SK-N-SH (cell line): ENCODE measurements around the gene KLHL18. TPM values are rescaled to one million over a fixed set of nuclear protein-coding genes. Genes with fewer than 3 reads are reported as not detected.
"Not testable (repeated sequence)": the region's sequence is repeated elsewhere in the genome, so short reads cannot be mapped to it uniquely, and the experiment has no call there.

Source experiments
- CTCF ChIA-PET: fragments of 300-600, 350-600 bp; formaldehyde crosslinking; extraction: SDS; loops from one replicate; lab custom pipeline; 2021; lab: Yijun Ruan, JAX
- POLR2A ChIA-PET: fragments of 350-600 bp; sonication (Branson Sonifier 250); formaldehyde crosslinking; extraction: SDS; loops from one replicate; lab custom pipeline; 2020; ENCODE audit warnings: antibody characterized with exemption, inconsistent platforms; lab: Yijun Ruan, JAX
- DNase-seq: peaks from one replicate; pipeline ENCODE4 v3.0.0; 2012
- H2AFZ ChIP-seq: fragments of 200-600 bp; sonication (generic); 2 replicates; pipeline ENCODE4 v1.8.1; 2016; ENCODE audit warnings: antibody characterized with exemption, mild to moderate bottlenecking, low read depth
- H3F3A ChIP-seq: fragments of 200-600 bp; sonication (generic); replicated peaks from 2 replicates; pipeline ENCODE3; 2016; ENCODE audit warnings: antibody characterized with exemption, mild to moderate bottlenecking; ENCODE audit not compliant: insufficient read depth
- H3K27ac ChIP-seq, 2 experiments: fragments of 200-500 bp in 1 of 2; fragments of 200-600 bp in 1 of 2; sonication (Bioruptor generic) in 1 of 2; sonication (generic), shearing (Covaris generic) in 1 of 2; 2 replicates each; pipeline versions ENCODE4 v1.5.1 to v1.6.1; 2014 to 2016; ENCODE audit warnings: low read depth in 2 of 2, inconsistent platforms in 1 of 2, low read length in 1 of 2, mild to moderate bottlenecking in 1 of 2, mixed read lengths in 1 of 2
- H3K27me3 ChIP-seq: fragments of 200-600 bp; sonication (generic), shearing (Covaris generic); 2 replicates; pipeline ENCODE4 v1.6.1; 2016; ENCODE audit warnings: mixed run types; ENCODE audit not compliant: insufficient read depth
- H3K36me3 ChIP-seq, 2 experiments: fragments of 200-500 bp in 1 of 2; fragments of 200-600 bp in 1 of 2; sonication (Bioruptor generic) in 1 of 2; sonication (generic) in 1 of 2; replicated peaks in 1 of 2; 2 replicates each; pipeline versions ENCODE3 to v1.5.1; 2014 to 2016; ENCODE audit warnings: low read length in 1 of 2, mild to moderate bottlenecking in 1 of 2; ENCODE audit not compliant: insufficient read depth in 2 of 2, control insufficient read depth in 1 of 2
- H3K4me1 ChIP-seq, 2 experiments: fragments of 200-500 bp in 1 of 2; fragments of 200-600 bp in 1 of 2; sonication (Bioruptor generic) in 1 of 2; sonication (generic), shearing (Covaris generic) in 1 of 2; 2 replicates each; pipeline versions ENCODE4 v1.5.1 to v1.6.1; 2014 to 2016; ENCODE audit warnings: low read depth in 1 of 2, low read length in 1 of 2, mixed run types in 1 of 2; ENCODE audit not compliant: insufficient read depth in 2 of 2, control insufficient read depth in 1 of 2
- H3K4me2 ChIP-seq: fragments of 200-600 bp; sonication (generic), shearing (Covaris generic); 2 replicates; pipeline ENCODE4 v1.6.1; 2017; ENCODE audit warnings: mixed run types
- H3K4me3 ChIP-seq, 2 experiments: fragments of 200-500 bp in 1 of 2; fragments of 200-600 bp in 1 of 2; sonication (Bioruptor generic) in 1 of 2; sonication (generic), shearing (Covaris generic) in 1 of 2; 2 replicates each; pipeline versions ENCODE4 v1.5.1 to v1.8.1; 2014 to 2016; ENCODE audit warnings: low read depth in 2 of 2, inconsistent platforms in 1 of 2, low read length in 1 of 2, mild to moderate bottlenecking in 1 of 2, mixed read lengths in 1 of 2, moderate library complexity in 1 of 2
- H3K79me2 ChIP-seq: fragments of 200-600 bp; sonication (generic); 2 replicates; pipeline ENCODE4 v1.8.1; 2017; ENCODE audit warnings: mild to moderate bottlenecking; ENCODE audit not compliant: insufficient read depth
- H3K9ac ChIP-seq: fragments of 200-600 bp; sonication (generic); 2 replicates; pipeline ENCODE4 v1.6.1; 2017; ENCODE audit warnings: mixed run types
- H3K9me2 ChIP-seq: fragments of 200-600 bp; sonication (generic); 2 replicates; pipeline ENCODE4 v1.6.1; 2017; ENCODE audit warnings: mixed run types
- H3K9me3 ChIP-seq: fragments of 200-600 bp; sonication (generic); 2 replicates; pipeline ENCODE4 v1.6.1; 2017; ENCODE audit warnings: mixed run types, mild to moderate bottlenecking, moderate library complexity
- H4K20me1 ChIP-seq: fragments of 200-600 bp; sonication (generic); 2 replicates; pipeline ENCODE4 v1.6.1; 2017; ENCODE audit warnings: mild to moderate bottlenecking, mixed run types; ENCODE audit not compliant: insufficient read depth
- FOXJ3 ChIP-seq: sonication (generic); formaldehyde crosslinking; IDR thresholded peaks from 2 replicates; pipeline ENCODE4 v1.5.1; 2020; ENCODE audit warnings: mild to moderate bottlenecking, missing genetic modification reagents
- FOXM1 ChIP-seq: IDR thresholded peaks from 2 replicates; pipeline ENCODE4 v1.4.0; 2012; ENCODE audit warnings: low read depth, mild to moderate bottlenecking
- GATA2 ChIP-seq: sonication (generic); formaldehyde crosslinking; IDR thresholded peaks from 2 replicates; pipeline ENCODE4 v1.5.0; 2020; ENCODE audit warnings: mild to moderate bottlenecking, missing genetic modification reagents
- MEF2A ChIP-seq: IDR thresholded peaks from 2 replicates; pipeline ENCODE4 v1.4.0; 2012; ENCODE audit warnings: low read depth, borderline replicate concordance
- RAD21 ChIP-seq: IDR thresholded peaks from 2 replicates; pipeline ENCODE4 v1.6.1; 2012; ENCODE audit warnings: mild to moderate bottlenecking, low read length
- RXRA ChIP-seq: IDR thresholded peaks from 2 replicates; pipeline ENCODE4 v1.4.0; 2012; ENCODE audit warnings: low read depth, mild to moderate bottlenecking, borderline replicate concordance
- SMC3 ChIP-seq: IDR thresholded peaks from 2 replicates; pipeline ENCODE4 v1.6.1; 2012; ENCODE audit warnings: low read depth, low read length, improper control_type of control experiment
- TCF12 ChIP-seq: IDR thresholded peaks from 2 replicates; pipeline ENCODE4 v1.4.0; 2012
- TEAD4 ChIP-seq: IDR thresholded peaks from 2 replicates; pipeline ENCODE4 v1.4.0; 2012; ENCODE audit warnings: mild to moderate bottlenecking, borderline replicate concordance; ENCODE audit not compliant: insufficient read depth
- whole genome bisulfite sequencing: methylation state at CpG from one replicate; pipeline ENCODE4 v1.1.6; 2017; ENCODE audit warnings: low lambda C conversion rate; 5-methylcytosine and 5-hydroxymethylcytosine counted together
- polyA plus RNA-seq, 3 experiments: library from polyadenylated mRNA; depleted of rRNA; stranded (reverse); fragments of >200 nt; gene quantifications; 2 replicates each; pipeline ENCODE4 v1.2.3, GENCODE V29; 2012
- TF ChIP-seq, protein P1 (sequence below): fragments of 200-600 bp; sonication (generic); IDR thresholded peaks from 2 replicates; pipeline ENCODE4 v1.6.1; 2017; ENCODE audit warnings: antibody characterized with exemption, mild to moderate bottlenecking, moderate library complexity
- TF ChIP-seq, protein P2 (sequence below): fragments of 150-350 bp; IDR thresholded peaks from 2 replicates; pipeline ENCODE4 v1.6.1; 2016; ENCODE audit warnings: mild to moderate bottlenecking, low read depth, low read length

The KLHL18 gene
- polyA plus RNA-seq, 1 of the 3 experiments (the other 2 are of a cell fraction): 55.2 TPM

DNA sequence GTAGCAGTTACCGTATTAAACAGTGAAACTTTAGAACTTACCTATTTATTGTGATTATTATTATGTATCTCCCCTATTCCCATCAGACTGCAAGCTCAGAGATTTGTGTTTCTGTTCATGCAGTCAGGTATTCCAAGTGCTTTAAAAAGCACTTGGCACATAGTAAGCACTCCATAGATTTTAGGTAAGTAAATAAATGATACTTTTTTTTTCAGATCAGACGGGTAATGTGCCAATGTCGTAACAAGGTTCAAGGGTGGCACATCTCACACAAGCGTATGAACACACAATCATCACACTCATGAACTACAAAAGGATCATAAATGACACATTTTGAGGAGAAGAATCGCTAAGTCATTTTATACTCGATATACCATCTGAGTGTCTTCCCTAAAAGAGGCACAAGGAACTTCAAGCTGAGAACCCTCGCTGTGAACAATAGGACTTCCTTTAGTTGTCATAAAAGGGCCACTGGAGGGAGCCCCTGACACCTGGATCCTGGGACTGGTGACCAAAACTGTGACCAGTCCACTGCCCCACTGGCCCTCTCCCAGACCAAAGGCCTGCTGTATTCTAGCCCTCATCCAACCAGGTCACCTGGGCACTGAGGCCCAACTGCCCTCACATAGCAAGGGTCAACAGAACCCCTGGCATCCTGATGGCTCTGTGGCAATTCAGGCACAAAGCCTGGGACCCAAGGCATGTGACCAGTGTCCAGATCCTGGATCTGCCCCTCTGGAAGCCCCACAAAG lies 32.3 kb upstream of the KLHL18 start:
- Histone ChIP-seq H4K20me1 (no peaks in the 10 kb centered on the region), H3K36me3 (no peaks in the 10 kb centered on the region), H3K9me3 (no peaks in the 10 kb centered on the region), H3K9ac (no peak overlapping the region), H2AFZ (no peak overlapping the region), H3K4me1 (no peaks in the 10 kb centered on the region; a peak in 1 of 4 replicates), H3K4me2 (no peak overlapping the region), H3K4me3 (no peak overlapping the region), H3K79me2 (no peaks in the 10 kb centered on the region), H3K27ac (no peak overlapping the region), H3F3A (no peaks in the 10 kb centered on the region), H3K27me3 (no peaks in the 10 kb centered on the region), H3K9me2 (no peaks in the 10 kb centered on the region)
- peak; percentile 67 for DNase-seq
- 75% methylated on average over 7 of the region's 7 CpGs for WGBS
- CTCF ChIA-PET: interaction anchor here (0.7 to 2.8 kb wide), 12 partner anchors 10 to 231 kb away, joined by 3 to 16 read pairs (median 4); no protein-coding TSS in a partner anchor
- TF ChIP-seq, protein P1, sequence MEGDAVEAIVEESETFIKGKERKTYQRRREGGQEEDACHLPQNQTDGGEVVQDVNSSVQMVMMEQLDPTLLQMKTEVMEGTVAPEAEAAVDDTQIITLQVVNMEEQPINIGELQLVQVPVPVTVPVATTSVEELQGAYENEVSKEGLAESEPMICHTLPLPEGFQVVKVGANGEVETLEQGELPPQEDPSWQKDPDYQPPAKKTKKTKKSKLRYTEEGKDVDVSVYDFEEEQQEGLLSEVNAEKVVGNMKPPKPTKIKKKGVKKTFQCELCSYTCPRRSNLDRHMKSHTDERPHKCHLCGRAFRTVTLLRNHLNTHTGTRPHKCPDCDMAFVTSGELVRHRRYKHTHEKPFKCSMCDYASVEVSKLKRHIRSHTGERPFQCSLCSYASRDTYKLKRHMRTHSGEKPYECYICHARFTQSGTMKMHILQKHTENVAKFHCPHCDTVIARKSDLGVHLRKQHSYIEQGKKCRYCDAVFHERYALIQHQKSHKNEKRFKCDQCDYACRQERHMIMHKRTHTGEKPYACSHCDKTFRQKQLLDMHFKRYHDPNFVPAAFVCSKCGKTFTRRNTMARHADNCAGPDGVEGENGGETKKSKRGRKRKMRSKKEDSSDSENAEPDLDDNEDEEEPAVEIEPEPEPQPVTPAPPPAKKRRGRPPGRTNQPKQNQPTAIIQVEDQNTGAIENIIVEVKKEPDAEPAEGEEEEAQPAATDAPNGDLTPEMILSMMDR: peak; percentile 44
- TF ChIP-seq GATA2 (CRISPR knock-in tag) (no peak), RAD21 (peak; percentile 62), FOXM1 (no peak), TEAD4 (no peak), SMC3 (peak; percentile 45), RXRA (no peak), FOXJ3 (CRISPR knock-in tag) (no peak), TCF12 (no peak), MEF2A (no peak)
- TF ChIP-seq, protein P2, sequence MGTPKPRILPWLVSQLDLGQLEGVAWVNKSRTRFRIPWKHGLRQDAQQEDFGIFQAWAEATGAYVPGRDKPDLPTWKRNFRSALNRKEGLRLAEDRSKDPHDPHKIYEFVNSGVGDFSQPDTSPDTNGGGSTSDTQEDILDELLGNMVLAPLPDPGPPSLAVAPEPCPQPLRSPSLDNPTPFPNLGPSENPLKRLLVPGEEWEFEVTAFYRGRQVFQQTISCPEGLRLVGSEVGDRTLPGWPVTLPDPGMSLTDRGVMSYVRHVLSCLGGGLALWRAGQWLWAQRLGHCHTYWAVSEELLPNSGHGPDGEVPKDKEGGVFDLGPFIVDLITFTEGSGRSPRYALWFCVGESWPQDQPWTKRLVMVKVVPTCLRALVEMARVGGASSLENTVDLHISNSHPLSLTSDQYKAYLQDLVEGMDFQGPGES: no peak
- POLR2A ChIA-PET: no interaction called here

DNA sequence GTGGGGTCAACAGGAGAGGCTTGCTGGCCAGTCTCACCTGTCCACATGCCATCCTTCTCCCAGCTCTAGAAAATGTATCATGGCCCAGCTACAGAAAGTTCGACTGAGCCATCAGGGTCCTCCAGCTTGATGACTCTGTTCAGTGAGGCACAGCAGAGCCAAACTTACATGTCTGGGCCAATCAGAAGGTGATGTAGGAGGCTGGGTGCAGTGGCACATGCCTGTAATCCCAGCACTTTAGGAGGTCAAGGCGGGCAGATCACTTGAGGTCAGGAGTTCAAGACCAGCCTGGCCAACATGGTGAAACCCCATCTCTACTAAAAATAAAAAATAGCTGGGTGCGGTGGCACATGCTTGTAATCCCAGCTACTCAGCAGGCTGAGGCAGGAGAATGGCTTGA lies 31.7 kb upstream of the KLHL18 start:
- H3K36me3 ChIP-seq, H3F3A ChIP-seq, H3K4me1 ChIP-seq, H3K9me2 ChIP-seq, H3K9ac ChIP-seq, H3K9me3 ChIP-seq, H3K27ac ChIP-seq, H4K20me1 ChIP-seq, DNase-seq, H3K79me2 ChIP-seq, POLR2A ChIA-PET, H3K4me2 ChIP-seq, H2AFZ ChIP-seq, H3K27me3 ChIP-seq, H3K4me3 ChIP-seq: not testable (repeated sequence)
- WGBS: 54% methylated on average over 3 of the region's 3 CpGs
- CTCF ChIA-PET: interaction anchor here (1.1 to 2.8 kb wide), 6 partner anchors 11 to 73 kb away, joined by 3 to 16 read pairs (median 8); no protein-coding TSS in a partner anchor
